Measurements from ENCODE around the gene LMBRD1.

DNA sequence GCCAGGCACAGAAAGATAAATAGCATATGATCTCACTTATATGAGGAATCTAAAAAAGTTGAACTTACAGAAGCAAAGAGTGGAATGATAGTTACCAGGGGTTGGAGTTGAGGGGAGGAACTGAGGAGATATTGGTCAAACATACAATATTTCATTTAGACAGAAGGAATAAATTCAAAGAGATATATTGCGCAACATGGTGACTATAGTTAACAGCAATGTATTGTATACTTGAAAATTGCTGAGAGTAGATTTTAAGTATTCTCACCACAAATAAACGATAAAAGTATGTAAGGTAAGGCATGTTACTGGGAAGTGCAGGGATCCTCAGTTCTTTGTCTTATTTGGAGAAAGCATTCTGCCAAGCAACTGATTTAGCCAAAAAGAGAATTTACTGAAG lies 171.9 kb downstream of the LMBRD1 start:
- no peak for TF ChIP-seq EZH2phosphoT487 (conservative IDR thresholded peaks at IDR 0.05; ENCODE audit: low read length)
- TF ChIP-seq, protein P1, sequence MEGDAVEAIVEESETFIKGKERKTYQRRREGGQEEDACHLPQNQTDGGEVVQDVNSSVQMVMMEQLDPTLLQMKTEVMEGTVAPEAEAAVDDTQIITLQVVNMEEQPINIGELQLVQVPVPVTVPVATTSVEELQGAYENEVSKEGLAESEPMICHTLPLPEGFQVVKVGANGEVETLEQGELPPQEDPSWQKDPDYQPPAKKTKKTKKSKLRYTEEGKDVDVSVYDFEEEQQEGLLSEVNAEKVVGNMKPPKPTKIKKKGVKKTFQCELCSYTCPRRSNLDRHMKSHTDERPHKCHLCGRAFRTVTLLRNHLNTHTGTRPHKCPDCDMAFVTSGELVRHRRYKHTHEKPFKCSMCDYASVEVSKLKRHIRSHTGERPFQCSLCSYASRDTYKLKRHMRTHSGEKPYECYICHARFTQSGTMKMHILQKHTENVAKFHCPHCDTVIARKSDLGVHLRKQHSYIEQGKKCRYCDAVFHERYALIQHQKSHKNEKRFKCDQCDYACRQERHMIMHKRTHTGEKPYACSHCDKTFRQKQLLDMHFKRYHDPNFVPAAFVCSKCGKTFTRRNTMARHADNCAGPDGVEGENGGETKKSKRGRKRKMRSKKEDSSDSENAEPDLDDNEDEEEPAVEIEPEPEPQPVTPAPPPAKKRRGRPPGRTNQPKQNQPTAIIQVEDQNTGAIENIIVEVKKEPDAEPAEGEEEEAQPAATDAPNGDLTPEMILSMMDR (IDR thresholded peaks at IDR 0.05; ENCODE audit: insufficient read depth, low read length, poor library complexity, severe bottlenecking) = no peak

All from SU-DHL-6 (cell line).